Liver (tissue), 9 donors: ENCODE results near the gene LRP1-AS. TPM values are rescaled to one million over a fixed set of nuclear protein-coding genes. Genes with fewer than 3 reads are reported as not detected.

ENCODE experiments used
- DNase-seq: peaks from one replicate; pipeline ENCODE4 v3.0.0-alpha.2; 2017; ENCODE audit warnings: low spot score
- H3K27ac ChIP-seq, 2 donors: one replicate each; pipeline ENCODE4 v1.7.0; 2013; ENCODE audit warnings: inconsistent platforms in 2 of 2, low read length in 2 of 2, control low read depth in 1 of 2, low read depth in 1 of 2, mild to moderate bottlenecking in 1 of 2
- H3K27me3 ChIP-seq, 4 donors: one replicate each; pipeline versions ENCODE4 v1.6.1 to v1.7.0; 2013; ENCODE audit warnings: low read length in 3 of 4, inconsistent platforms in 1 of 4, mild to moderate bottlenecking in 1 of 4, moderate library complexity in 1 of 4; ENCODE audit not compliant: control insufficient read depth in 4 of 4, insufficient read depth in 4 of 4
- H3K36me3 ChIP-seq, 4 donors: one replicate each; pipeline versions ENCODE4 v1.6.1 to v1.7.0; 2013; ENCODE audit warnings: low read length in 3 of 4, mild to moderate bottlenecking in 3 of 4, low read depth in 1 of 4, moderate library complexity in 1 of 4; ENCODE audit not compliant: control insufficient read depth in 4 of 4, insufficient read depth in 3 of 4
- H3K4me1 ChIP-seq, 4 donors: one replicate each; pipeline versions ENCODE4 v1.6.1 to v1.7.0; 2013; ENCODE audit warnings: low read length in 3 of 4, mild to moderate bottlenecking in 3 of 4, moderate library complexity in 1 of 4; ENCODE audit not compliant: control insufficient read depth in 4 of 4, insufficient read depth in 4 of 4
- H3K4me3 ChIP-seq, 3 donors: one replicate each; pipeline versions ENCODE4 v1.6.1 to v1.7.0; 2013; ENCODE audit warnings: low read length in 3 of 3, control low read depth in 1 of 3, low read depth in 1 of 3, mild to moderate bottlenecking in 1 of 3
- H3K9ac ChIP-seq, 2 donors: one replicate each; pipeline ENCODE4 v1.7.0; 2013; ENCODE audit warnings: low read length in 2 of 2, mild to moderate bottlenecking in 2 of 2, moderate library complexity in 2 of 2, control low read depth in 1 of 2, low read depth in 1 of 2
- H3K9me3 ChIP-seq, 4 donors: one replicate each; pipeline versions ENCODE4 v1.6.1 to v1.7.0; 2013; ENCODE audit warnings: low read length in 3 of 4; ENCODE audit not compliant: control insufficient read depth in 4 of 4
- EGR1 ChIP-seq, 2 donors: IDR thresholded peaks; 2 replicates each; pipeline ENCODE4 v1.6.1; 2016 to 2018; ENCODE audit warnings: antibody characterized with exemption in 2 of 2, low read depth in 2 of 2
- FOXA1 ChIP-seq: IDR thresholded peaks from 2 replicates; pipeline ENCODE4 v1.6.1; 2016; ENCODE audit warnings: antibody characterized with exemption
- FOXA2 ChIP-seq: IDR thresholded peaks from 2 replicates; pipeline ENCODE4 v1.6.1; 2016; ENCODE audit warnings: antibody characterized with exemption
- GABPA ChIP-seq, 2 donors: IDR thresholded peaks in 1 of 2; conservative IDR thresholded peaks in 1 of 2; 2 replicates each; pipeline ENCODE4 v1.6.1; 2016; ENCODE audit warnings: antibody characterized with exemption in 2 of 2, mild to moderate bottlenecking in 1 of 2, moderate library complexity in 1 of 2
- HNF4A ChIP-seq, 2 donors: conservative IDR thresholded peaks; 2 replicates each; pipeline ENCODE4 v1.6.1; 2016; ENCODE audit warnings: antibody characterized with exemption in 2 of 2, mild to moderate bottlenecking in 2 of 2
- HNF4G ChIP-seq: IDR thresholded peaks from 2 replicates; pipeline ENCODE4 v1.6.1; 2016; ENCODE audit warnings: antibody characterized with exemption
- JUND ChIP-seq, 2 donors: IDR thresholded peaks; 2 replicates each; pipeline ENCODE4 v1.6.1; 2016; ENCODE audit warnings: antibody characterized with exemption in 2 of 2
- NR2F2 ChIP-seq: IDR thresholded peaks from 2 replicates; pipeline ENCODE4 v1.6.1; 2016; ENCODE audit warnings: antibody characterized with exemption
- RAD21 ChIP-seq, 2 donors: IDR thresholded peaks; 2 replicates each; pipeline ENCODE4 v1.6.1; 2016; ENCODE audit warnings: antibody characterized with exemption in 2 of 2, mild to moderate bottlenecking in 2 of 2
- RXRA ChIP-seq, 2 donors: IDR thresholded peaks; 2 replicates each; pipeline ENCODE4 v1.6.1; 2017 to 2018; ENCODE audit warnings: antibody characterized with exemption in 2 of 2, mild to moderate bottlenecking in 1 of 2
- SP1 ChIP-seq: IDR thresholded peaks from 2 replicates; pipeline ENCODE4 v1.6.1; 2018; ENCODE audit warnings: antibody characterized with exemption, mild to moderate bottlenecking
- TAF1 ChIP-seq: conservative IDR thresholded peaks from 2 replicates; pipeline ENCODE4 v1.6.1; 2016; ENCODE audit warnings: antibody characterized with exemption, mild to moderate bottlenecking
- YY1 ChIP-seq: IDR thresholded peaks from 2 replicates; pipeline ENCODE4 v1.6.1; 2016; ENCODE audit warnings: antibody characterized with exemption, mild to moderate bottlenecking
- WGBS: extraction: QIAGEN DNeasy Blood & Tissue Kit; methylation state at CpG from one replicate; pipeline ENCODE4 v1.1.7; 2013; 5-methylcytosine and 5-hydroxymethylcytosine counted together
- polyA plus RNA-seq, 2 donors: library from polyadenylated mRNA; stranded (reverse) in 1 of 2; unstranded in 1 of 2; fragments of 200-250 nt in 1 of 2; fragments of >200 nt in 1 of 2; fragmentation: Nextera tagmentation in 1 of 2; extraction: Ambion mirVana in 1 of 2; gene quantifications; one replicate each; pipeline versions ENCODE4 v1.2.1 to v1.2.3, GENCODE V29; 2013 to 2015
- total RNA-seq, 2 donors: library from RNA; depleted of rRNA; stranded (reverse); fragments of >200 nt; gene quantifications; one replicate each; pipeline ENCODE4 v1.2.3, GENCODE V29; 2014
- TF ChIP-seq, protein P1 (sequence below): IDR thresholded peaks from 2 replicates; pipeline ENCODE4 v1.6.1; 2016; ENCODE audit warnings: antibody characterized with exemption
- TF ChIP-seq, protein P2 (sequence below): IDR thresholded peaks from 2 replicates; pipeline ENCODE4 v1.6.1; 2016; ENCODE audit warnings: antibody characterized with exemption, mild to moderate bottlenecking
- TF ChIP-seq, protein P3 (sequence below): fragments of 150-350 bp; IDR thresholded peaks from 2 replicates; pipeline ENCODE4 v1.5.1; 2017; ENCODE audit warnings: improper control_type of control experiment, low read depth, low read length; ENCODE audit not compliant: missing input control
- TF ChIP-seq, protein P4 (sequence below): IDR thresholded peaks from 2 replicates; pipeline ENCODE4 v1.6.1; 2016; ENCODE audit warnings: antibody characterized with exemption
- TF ChIP-seq, protein P5 (sequence below): IDR thresholded peaks from 2 replicates; pipeline ENCODE4 v1.6.1; 2016; ENCODE audit warnings: antibody characterized with exemption
- donor health status: healthy.
- donor health status: healthy.
- donor health status: healthy.
- donor health status: healthy.
- donor health status: healthy.

LRP1-AS gene
- total and polyA plus RNA-seq, 4 donors, result not detected

DNA sequence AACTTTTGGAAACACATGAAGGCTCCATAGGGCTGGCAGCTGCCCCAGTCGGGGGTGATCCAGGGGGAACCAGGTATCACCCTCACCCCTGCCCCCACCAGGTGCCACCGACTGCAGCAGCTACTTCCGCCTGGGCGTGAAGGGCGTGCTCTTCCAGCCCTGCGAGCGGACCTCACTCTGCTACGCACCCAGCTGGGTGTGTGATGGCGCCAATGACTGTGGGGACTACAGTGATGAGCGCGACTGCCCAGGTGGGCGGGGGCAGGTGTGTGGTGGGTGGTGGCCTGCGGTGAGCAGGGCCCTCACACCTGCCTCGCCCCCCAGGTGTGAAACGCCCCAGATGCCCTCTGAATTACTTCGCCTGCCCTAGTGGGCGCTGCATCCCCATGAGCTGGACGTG lies 46.8 kb upstream of the LRP1-AS start:
- Histone ChIP-seq H3K4me3 (no peak overlapping the region), H3K4me1 (no peaks in the 10 kb centered on the region), H3K27ac (no peak overlapping the region), H3K27me3 (no peaks in the 10 kb centered on the region), H3K9me3 (no peaks in the 10 kb centered on the region), H3K9ac (no peak overlapping the region), H3K36me3 (peaks cover 49 to 100% (median 80%) of the 10 kb centered on the region in 4 donors)
- TF ChIP-seq EGR1 (IDR thresholded peaks at IDR 0.05; ENCODE audit: low read depth in 2 of 2) (no peak), JUND (IDR thresholded peaks at IDR 0.05) (no peak), SP1 (no peak), FOXA1 (no peak), RXRA (IDR thresholded peaks at IDR 0.05) (no peak), TAF1 (no peak), FOXA2 (no peak), HNF4A (conservative IDR thresholded peaks at IDR 0.05) (no peak), YY1 (no peak), GABPA (IDR thresholded peaks at IDR 0.05 in 1 of 2, conservative IDR thresholded peaks at IDR 0.05 in 1 of 2) (no peak), RAD21 (IDR thresholded peaks at IDR 0.05) (no peak), NR2F2 (no peak), HNF4G (no peak)
- TF ChIP-seq, protein P1, sequence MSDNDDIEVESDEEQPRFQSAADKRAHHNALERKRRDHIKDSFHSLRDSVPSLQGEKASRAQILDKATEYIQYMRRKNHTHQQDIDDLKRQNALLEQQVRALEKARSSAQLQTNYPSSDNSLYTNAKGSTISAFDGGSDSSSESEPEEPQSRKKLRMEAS, result no peak
- TF ChIP-seq, protein P2, sequence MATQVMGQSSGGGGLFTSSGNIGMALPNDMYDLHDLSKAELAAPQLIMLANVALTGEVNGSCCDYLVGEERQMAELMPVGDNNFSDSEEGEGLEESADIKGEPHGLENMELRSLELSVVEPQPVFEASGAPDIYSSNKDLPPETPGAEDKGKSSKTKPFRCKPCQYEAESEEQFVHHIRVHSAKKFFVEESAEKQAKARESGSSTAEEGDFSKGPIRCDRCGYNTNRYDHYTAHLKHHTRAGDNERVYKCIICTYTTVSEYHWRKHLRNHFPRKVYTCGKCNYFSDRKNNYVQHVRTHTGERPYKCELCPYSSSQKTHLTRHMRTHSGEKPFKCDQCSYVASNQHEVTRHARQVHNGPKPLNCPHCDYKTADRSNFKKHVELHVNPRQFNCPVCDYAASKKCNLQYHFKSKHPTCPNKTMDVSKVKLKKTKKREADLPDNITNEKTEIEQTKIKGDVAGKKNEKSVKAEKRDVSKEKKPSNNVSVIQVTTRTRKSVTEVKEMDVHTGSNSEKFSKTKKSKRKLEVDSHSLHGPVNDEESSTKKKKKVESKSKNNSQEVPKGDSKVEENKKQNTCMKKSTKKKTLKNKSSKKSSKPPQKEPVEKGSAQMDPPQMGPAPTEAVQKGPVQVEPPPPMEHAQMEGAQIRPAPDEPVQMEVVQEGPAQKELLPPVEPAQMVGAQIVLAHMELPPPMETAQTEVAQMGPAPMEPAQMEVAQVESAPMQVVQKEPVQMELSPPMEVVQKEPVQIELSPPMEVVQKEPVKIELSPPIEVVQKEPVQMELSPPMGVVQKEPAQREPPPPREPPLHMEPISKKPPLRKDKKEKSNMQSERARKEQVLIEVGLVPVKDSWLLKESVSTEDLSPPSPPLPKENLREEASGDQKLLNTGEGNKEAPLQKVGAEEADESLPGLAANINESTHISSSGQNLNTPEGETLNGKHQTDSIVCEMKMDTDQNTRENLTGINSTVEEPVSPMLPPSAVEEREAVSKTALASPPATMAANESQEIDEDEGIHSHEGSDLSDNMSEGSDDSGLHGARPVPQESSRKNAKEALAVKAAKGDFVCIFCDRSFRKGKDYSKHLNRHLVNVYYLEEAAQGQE, result no peak
- TF ChIP-seq, protein P3, sequence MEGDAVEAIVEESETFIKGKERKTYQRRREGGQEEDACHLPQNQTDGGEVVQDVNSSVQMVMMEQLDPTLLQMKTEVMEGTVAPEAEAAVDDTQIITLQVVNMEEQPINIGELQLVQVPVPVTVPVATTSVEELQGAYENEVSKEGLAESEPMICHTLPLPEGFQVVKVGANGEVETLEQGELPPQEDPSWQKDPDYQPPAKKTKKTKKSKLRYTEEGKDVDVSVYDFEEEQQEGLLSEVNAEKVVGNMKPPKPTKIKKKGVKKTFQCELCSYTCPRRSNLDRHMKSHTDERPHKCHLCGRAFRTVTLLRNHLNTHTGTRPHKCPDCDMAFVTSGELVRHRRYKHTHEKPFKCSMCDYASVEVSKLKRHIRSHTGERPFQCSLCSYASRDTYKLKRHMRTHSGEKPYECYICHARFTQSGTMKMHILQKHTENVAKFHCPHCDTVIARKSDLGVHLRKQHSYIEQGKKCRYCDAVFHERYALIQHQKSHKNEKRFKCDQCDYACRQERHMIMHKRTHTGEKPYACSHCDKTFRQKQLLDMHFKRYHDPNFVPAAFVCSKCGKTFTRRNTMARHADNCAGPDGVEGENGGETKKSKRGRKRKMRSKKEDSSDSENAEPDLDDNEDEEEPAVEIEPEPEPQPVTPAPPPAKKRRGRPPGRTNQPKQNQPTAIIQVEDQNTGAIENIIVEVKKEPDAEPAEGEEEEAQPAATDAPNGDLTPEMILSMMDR, result no peak
- TF ChIP-seq, protein P4, sequence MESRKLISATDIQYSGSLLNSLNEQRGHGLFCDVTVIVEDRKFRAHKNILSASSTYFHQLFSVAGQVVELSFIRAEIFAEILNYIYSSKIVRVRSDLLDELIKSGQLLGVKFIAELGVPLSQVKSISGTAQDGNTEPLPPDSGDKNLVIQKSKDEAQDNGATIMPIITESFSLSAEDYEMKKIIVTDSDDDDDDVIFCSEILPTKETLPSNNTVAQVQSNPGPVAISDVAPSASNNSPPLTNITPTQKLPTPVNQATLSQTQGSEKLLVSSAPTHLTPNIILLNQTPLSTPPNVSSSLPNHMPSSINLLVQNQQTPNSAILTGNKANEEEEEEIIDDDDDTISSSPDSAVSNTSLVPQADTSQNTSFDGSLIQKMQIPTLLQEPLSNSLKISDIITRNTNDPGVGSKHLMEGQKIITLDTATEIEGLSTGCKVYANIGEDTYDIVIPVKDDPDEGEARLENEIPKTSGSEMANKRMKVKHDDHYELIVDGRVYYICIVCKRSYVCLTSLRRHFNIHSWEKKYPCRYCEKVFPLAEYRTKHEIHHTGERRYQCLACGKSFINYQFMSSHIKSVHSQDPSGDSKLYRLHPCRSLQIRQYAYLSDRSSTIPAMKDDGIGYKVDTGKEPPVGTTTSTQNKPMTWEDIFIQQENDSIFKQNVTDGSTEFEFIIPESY, result no peak
- TF ChIP-seq, protein P5, sequence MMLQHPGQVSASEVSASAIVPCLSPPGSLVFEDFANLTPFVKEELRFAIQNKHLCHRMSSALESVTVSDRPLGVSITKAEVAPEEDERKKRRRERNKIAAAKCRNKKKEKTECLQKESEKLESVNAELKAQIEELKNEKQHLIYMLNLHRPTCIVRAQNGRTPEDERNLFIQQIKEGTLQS, result no peak
- DNase-seq, result no peak
- 92% methylated on average over 18 of the region's 18 CpGs for WGBS
